Measurements from ENCODE around the gene LAD1.

Gene LAD1

GRCh38 chr1:201332021-201332420 lies 67.1 kb downstream of the LAD1 start:
- no peaks in the 10 kb centered on the region for H3K27me3 ChIP-seq (ENCODE audit: insufficient read depth, poor library complexity, severe bottlenecking)
- H3K4me3 ChIP-seq (replicated peaks; ENCODE audit: insufficient read depth, low read length) = no peak overlapping the region
- DNase-seq (ENCODE audit: low read depth in 1 of 2, low spot score in 1 of 2) = no peak
- H3K27ac ChIP-seq (replicated peaks) = no peak overlapping the region
- TF ChIP-seq CTCF (IDR thresholded peaks at IDR 0.05; ENCODE audit: insufficient read depth, low read length) = no peak
- TF ChIP-seq POLR2AphosphoS5 (IDR thresholded peaks at IDR 0.05; ENCODE audit: low read depth) = no peak
- TF ChIP-seq SPI1 (IDR thresholded peaks at IDR 0.05; ENCODE audit: borderline replicate concordance, low read depth) = no peak
- TF ChIP-seq GABPA (IDR thresholded peaks at IDR 0.05; ENCODE audit: low read depth) = no peak

GRCh38 chr1:201331166-201331565 lies 68.0 kb downstream of the LAD1 start:
- H3K27ac ChIP-seq (replicated peaks) = no peak overlapping the region
- H3K4me3 ChIP-seq (replicated peaks; ENCODE audit: insufficient read depth, low read length) = no peak overlapping the region
- no peak for DNase-seq (ENCODE audit: low read depth in 1 of 2, low spot score in 1 of 2)
- no peaks in the 10 kb centered on the region for H3K27me3 ChIP-seq (ENCODE audit: insufficient read depth, poor library complexity, severe bottlenecking)
- no peak for TF ChIP-seq CTCF (IDR thresholded peaks at IDR 0.05; ENCODE audit: insufficient read depth, low read length)
- TF ChIP-seq POLR2AphosphoS5 (IDR thresholded peaks at IDR 0.05; ENCODE audit: low read depth) = no peak
- no peak for TF ChIP-seq GABPA (IDR thresholded peaks at IDR 0.05; ENCODE audit: low read depth)
- TF ChIP-seq, protein P1, sequence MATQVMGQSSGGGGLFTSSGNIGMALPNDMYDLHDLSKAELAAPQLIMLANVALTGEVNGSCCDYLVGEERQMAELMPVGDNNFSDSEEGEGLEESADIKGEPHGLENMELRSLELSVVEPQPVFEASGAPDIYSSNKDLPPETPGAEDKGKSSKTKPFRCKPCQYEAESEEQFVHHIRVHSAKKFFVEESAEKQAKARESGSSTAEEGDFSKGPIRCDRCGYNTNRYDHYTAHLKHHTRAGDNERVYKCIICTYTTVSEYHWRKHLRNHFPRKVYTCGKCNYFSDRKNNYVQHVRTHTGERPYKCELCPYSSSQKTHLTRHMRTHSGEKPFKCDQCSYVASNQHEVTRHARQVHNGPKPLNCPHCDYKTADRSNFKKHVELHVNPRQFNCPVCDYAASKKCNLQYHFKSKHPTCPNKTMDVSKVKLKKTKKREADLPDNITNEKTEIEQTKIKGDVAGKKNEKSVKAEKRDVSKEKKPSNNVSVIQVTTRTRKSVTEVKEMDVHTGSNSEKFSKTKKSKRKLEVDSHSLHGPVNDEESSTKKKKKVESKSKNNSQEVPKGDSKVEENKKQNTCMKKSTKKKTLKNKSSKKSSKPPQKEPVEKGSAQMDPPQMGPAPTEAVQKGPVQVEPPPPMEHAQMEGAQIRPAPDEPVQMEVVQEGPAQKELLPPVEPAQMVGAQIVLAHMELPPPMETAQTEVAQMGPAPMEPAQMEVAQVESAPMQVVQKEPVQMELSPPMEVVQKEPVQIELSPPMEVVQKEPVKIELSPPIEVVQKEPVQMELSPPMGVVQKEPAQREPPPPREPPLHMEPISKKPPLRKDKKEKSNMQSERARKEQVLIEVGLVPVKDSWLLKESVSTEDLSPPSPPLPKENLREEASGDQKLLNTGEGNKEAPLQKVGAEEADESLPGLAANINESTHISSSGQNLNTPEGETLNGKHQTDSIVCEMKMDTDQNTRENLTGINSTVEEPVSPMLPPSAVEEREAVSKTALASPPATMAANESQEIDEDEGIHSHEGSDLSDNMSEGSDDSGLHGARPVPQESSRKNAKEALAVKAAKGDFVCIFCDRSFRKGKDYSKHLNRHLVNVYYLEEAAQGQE (IDR thresholded peaks at IDR 0.05; ENCODE audit: insufficient replicate concordance, low read depth) = no peak
- no peak for TF ChIP-seq SPI1 (IDR thresholded peaks at IDR 0.05; ENCODE audit: borderline replicate concordance, low read depth)
